CD4-positive, alpha-beta T cell treated with Interleukin-15 for 4 hours (primary cell): ENCODE measurements around the gene SLC5A1.
"Not testable (repeated sequence)": the region's sequence is repeated elsewhere in the genome, so short reads cannot be mapped to it uniquely, and the experiment has no call there.

ENCODE experiments used
- DNase-seq: peaks from one replicate; pipeline ENCODE4 v3.0.0-alpha.2; 2020; ENCODE audit warnings: low spot score

The SLC5A1 gene

GRCh38 chr22:32144496-32145274 lies 101.6 kb downstream of the SLC5A1 start:
- DNase-seq, result peak; percentile 9

DNA sequence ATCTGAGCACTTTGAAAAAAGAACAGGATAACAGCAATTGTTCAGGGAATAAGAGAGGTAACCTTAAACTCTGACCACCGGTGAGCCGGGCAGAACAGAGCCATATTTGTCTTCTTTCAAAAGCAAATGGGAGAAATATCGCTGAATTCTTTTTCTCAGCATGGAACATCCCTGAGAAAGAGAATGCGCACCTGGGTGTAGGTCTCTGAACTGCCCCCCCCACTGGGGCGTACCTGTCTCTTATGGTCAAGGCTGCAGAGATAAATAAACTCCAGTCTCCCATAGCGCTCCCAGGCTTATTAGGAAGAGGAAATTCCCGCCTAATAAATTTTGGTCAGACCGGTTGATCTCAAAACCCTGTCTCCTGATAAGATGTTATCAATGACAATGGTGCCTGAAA lies 104.1 kb downstream of the SLC5A1 start:
- DNase-seq, result not testable (repeated sequence)

GRCh38 chr22:32148372-32148771 lies 105.3 kb downstream of the SLC5A1 start:
- not testable (repeated sequence) for DNase-seq

DNA sequence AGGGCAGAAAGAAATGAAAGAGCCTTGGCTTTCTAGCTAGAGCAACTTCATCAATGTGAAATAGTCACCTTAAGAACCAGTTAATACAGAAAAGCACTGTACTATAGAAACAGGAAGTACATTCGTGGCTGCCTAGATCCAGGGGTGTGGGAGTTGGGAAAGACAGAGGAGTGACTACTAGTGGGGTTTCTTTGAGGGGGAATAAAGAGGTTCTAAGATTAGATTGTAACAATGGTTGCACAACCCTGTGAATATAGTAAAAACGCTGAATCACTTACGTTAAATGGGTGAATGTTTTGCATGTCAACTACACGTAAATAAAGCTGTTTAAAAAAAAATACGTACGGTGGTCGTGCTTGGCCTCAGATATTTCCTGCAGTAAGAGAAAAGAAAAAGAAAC lies 107.6 kb downstream of the SLC5A1 start:
- DNase-seq, result not testable (repeated sequence)

DNA sequence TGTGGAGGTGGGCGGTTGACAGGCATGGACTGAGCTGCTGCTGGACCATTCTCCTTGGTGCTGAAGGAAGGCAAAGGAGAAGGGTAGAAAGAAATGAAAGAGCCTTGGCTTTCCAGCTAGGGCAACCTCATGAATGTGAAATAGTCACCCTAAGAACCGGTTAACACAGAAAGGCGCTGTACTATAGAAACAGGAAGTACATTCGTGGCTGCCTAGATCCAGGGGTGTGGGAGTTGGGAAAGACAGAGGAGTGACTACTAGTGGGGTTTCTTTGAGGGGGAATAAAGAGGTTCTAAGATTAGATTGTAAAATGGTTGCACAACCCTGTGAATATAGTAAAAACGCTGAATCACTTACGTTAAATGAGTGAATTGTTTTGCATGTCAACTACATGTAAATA lies 108.6 kb downstream of the SLC5A1 start:
- not testable (repeated sequence) for DNase-seq

DNA sequence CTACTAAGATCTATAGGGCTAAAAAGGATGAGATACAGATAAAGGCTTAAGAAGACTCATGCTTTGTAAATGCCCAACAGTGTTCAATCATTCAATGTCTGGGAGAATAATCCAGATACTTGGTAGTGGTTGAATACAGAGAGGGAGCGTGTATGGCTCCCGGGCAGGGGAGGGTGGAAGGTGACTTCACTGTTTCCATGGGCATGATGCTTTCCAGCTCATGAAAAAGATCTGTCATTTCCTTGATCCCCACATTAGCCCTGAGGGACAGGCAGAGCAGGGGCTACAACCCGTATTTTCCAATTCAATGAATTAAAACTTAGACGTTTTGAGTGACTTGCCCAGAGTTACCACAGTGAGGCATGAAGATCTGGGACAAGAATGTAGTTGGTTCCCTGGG lies 111.7 kb downstream of the SLC5A1 start:
- DNase-seq, result not testable (repeated sequence)

DNA sequence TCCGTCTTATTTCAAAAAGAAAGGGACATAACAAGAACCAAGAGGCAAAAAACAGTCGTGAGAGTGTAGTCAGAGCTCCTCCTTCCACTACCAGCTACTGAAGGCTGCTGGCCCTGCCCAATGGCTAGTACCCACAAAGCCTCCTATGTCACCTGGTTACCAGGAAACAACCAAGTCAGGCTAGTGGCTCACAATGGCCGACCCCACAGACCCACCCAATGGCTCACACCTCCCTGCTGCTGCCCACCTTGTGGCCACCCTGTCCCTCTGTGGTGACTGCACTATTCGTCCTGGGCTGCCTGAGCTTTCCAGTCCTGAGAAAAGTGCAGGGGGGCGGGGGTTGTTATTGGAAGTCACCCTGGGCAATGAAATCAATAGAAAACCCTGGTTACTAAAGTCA lies 114.6 kb downstream of the SLC5A1 start:
- DNase-seq, result not testable (repeated sequence)

- DNase-seq, result no peak
These were observed 115.9 kb downstream of the SLC5A1 start, which contains the start of gene C22orf42 for GRCh38 chr22:32158712-32159533. C22orf42 (minus strand) TSS chr22:32159303; CDS start chr22:32159215, 88 bp downstream.

DNA sequence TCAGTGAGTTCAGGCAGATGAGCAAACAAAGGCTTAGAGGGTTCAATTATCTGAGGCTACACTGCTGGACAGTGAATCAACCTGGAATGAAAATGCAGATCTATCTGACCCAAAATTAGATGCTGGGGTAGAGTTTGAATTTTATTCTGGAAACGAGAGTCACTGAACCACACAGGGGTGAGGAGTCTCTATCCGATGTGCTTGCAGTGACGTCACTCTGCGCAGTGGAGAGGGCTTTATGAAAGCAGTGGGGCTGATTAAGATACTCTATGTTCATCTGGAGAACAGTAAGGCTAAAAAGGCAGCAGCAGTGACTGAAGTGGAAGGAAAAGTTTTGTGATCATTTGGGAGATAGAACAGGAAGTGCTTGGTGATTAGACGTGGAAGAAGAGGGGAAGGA lies 117.3 kb downstream of the SLC5A1 start:
- not testable (repeated sequence) for DNase-seq
